Endothelial cell of umbilical vein (primary cell): ENCODE results near the gene COPS9.

Experiments used
- CTCF ChIP-seq, 2 donors: IDR thresholded peaks; 1 replicate in 1 of 2; 2 replicates in 1 of 2; pipeline ENCODE4 v1.5.1; 2011; ENCODE audit warnings: low read length in 2 of 2, mild to moderate bottlenecking in 2 of 2, moderate library complexity in 2 of 2, control low read depth in 1 of 2, inconsistent platforms in 1 of 2, low read depth in 1 of 2; ENCODE audit not compliant: insufficient read depth in 1 of 2; ENCODE audit errors: extremely low read depth in 1 of 2
- EZH2 ChIP-seq: IDR thresholded peaks from 2 replicates; pipeline ENCODE4 v1.6.1; 2012; ENCODE audit warnings: borderline replicate concordance, low read depth, mild to moderate bottlenecking, moderate library complexity, low read length, inconsistent platforms; ENCODE audit not compliant: severe bottlenecking
- FOS ChIP-seq: IDR thresholded peaks from 2 replicates; pipeline ENCODE4 v1.6.1; 2011; ENCODE audit warnings: mild to moderate bottlenecking, low read length, moderate library complexity, borderline replicate concordance; ENCODE audit not compliant: insufficient read depth
- GATA2 ChIP-seq: IDR thresholded peaks from 2 replicates; pipeline ENCODE4 v1.7.0; 2011; ENCODE audit warnings: low read depth, mild to moderate bottlenecking, moderate library complexity, mixed read lengths, low read length; ENCODE audit not compliant: insufficient read length, insufficient read depth
- MAX ChIP-seq: IDR thresholded peaks from 2 replicates; pipeline ENCODE4 v1.6.1; 2011; ENCODE audit not compliant: insufficient read depth, insufficient read length
- MYC ChIP-seq: IDR thresholded peaks from one replicate; pipeline ENCODE4 v1.6.1; 2011; ENCODE audit warnings: mild to moderate bottlenecking, low read depth, low read length
- POLR2A ChIP-seq: IDR thresholded peaks from 2 replicates; pipeline ENCODE4 v1.6.1; 2012; ENCODE audit warnings: low read depth, mild to moderate bottlenecking, control low read depth, low read length
- POLR2AphosphoS5 ChIP-seq: IDR thresholded peaks from 2 replicates; pipeline ENCODE4 v1.6.1; 2012; ENCODE audit warnings: low read depth, mild to moderate bottlenecking, control low read depth, low read length, moderate library complexity; ENCODE audit not compliant: insufficient read depth

- TF ChIP-seq POLR2A, result no peak
- no peak for TF ChIP-seq POLR2AphosphoS5
- TF ChIP-seq MAX, result no peak
- TF ChIP-seq EZH2, result no peak
- no peak for TF ChIP-seq CTCF (IDR thresholded peaks at IDR 0.05; ENCODE audit: extremely low read depth in 1 of 2, insufficient read depth in 1 of 2, low read depth in 1 of 2, low read length in 2 of 2)
- TF ChIP-seq GATA2, result no peak
- no peak for TF ChIP-seq FOS
- no peak for TF ChIP-seq MYC
Measured at GRCh38 chr2:240111253-240111652, 24.9 kb downstream of the COPS9 start.
